Stimulated activated CD4-positive, alpha-beta T cell treated with anti-CD3 and anti-CD28 coated beads, Interleukin-4, amount 100 ng/mL, for 24 hours (primary cell): Measurements from ENCODE around the gene TGFBR3.

Experiments
- DNase-seq: peaks from one replicate; pipeline ENCODE4 v3.0.0-alpha.2; 2020

Gene TGFBR3

DNA sequence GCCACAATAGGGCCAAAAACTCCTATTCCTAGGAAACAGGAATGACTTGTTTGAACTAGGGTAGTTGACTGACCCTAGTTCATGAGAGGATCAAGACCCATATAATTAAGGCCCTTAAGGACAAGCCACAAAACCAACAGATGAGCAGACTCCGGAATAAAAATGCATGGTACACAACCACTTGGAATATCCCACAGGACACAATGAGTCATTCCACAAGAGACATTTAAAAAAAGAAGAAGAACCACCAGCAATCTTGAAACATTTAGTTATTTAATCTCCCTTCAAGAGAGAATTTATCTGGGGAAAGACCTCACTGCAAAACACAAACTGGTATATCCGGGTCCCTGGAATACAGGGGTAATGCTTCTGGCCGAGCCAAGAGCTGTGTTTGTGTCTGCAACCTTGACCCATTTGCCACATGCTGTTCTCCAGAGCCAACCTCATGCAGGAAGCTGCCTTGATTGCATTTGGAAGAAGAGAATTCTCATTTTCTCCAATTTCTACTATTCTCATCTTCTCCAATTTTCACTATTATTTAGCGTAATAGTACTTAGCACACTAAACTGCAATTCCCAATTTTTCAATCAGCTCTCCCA is 135.5 kb downstream of the TGFBR3 start:
- no peak for DNase-seq

DNA sequence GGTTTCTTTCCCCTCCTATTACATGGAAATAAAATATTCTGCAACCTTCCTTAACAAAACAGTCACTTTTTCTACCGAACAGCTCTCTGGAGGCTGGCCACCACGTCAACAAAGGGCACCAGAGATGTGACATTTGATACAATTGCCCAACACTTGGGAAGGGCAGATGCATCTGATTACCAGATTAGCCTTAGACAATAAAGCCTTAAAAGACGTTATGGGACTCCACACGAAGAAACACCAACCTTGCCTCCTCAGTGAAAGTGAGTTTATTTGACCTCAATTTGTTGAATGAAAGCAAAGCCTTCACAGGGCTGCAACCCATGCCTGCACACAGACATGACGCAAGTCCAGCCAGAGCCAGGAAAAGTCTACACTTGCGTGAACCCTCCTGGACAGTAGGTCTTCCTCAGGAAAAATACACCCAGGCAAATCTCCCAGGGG is 136.1 kb downstream of the TGFBR3 start:
- DNase-seq, result no peak

DNA sequence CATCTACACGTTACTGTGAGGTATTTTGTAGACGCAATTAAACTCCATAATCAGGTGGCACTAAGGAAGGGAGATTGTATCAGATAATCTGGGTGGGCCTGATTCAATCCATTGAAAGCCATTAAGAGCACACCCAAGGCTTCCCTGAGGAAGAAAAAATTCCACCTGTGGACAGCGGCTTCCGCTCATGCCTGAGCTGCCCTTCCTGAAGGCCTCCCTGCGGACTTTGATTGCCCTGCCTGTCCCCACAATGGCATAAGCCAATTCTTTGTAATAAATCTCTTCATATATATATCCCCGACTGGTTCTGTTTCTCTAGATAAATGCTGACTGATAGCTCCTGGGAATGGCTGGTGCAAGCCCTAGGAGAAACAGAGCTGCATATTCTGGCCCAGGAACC is 138.3 kb downstream of the TGFBR3 start:
- no peak for DNase-seq

DNA sequence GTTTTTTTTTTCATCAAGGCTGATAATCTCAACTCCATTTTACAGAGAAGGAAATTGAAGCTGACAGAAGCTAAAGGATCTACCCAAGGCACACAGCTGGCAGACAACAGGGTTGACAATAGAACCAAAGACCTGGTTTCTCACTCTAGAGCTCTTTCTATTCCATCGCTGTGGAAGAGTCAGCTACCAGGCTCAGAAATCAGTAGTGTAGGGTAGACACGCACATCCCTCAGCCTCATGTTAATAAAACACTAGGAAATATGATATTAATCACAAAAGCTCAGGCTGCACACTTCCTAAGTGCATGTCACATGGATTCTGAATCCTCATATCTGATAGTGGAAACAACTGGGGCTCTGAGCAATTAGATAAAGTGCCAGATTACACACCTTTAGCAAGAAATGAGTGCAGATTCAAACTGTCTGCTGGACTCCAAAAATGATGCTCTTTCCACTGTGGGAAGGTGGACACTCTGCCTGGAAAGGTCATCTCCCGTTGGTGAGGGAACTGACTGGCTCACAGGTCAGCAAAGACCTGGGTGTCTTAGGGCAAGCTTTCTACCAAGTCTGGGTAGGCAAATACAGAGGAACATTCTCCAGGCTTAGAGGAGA is 139.1 kb downstream of the TGFBR3 start:
- DNase-seq, result no peak

DNA sequence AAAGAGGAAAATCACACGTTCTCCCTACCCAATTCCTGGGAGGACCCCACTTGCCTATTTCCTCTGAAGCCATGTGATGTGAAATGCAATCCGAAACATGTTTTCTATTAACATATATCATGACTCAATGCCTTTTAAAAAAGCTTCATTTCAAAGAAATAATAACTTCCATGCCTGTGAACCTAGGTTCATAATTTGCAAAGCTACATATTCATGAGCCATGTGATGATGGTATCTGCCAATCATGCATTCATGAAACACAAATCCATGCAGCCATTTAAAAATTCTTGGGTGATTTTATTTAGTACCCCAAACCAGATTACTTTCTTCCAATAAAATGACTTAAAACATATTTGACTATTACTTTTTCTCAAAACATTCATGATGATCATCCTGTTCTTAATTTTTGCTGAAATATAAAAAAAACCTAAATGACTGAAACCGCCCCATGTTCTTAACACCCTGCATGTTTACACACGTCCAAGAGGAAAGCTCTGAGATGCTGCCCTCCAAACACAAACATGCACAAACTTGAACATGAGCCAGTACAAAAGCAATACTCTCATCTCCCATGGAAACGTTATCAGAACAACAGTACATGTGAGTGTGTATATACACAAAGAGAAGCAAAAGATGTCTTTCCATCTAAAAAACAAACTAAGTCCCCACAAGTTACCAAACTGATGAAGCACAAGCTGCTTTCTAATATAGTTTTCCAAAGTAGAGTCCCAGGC is 140.1 kb downstream of the TGFBR3 start:
- DNase-seq, result no peak

DNA sequence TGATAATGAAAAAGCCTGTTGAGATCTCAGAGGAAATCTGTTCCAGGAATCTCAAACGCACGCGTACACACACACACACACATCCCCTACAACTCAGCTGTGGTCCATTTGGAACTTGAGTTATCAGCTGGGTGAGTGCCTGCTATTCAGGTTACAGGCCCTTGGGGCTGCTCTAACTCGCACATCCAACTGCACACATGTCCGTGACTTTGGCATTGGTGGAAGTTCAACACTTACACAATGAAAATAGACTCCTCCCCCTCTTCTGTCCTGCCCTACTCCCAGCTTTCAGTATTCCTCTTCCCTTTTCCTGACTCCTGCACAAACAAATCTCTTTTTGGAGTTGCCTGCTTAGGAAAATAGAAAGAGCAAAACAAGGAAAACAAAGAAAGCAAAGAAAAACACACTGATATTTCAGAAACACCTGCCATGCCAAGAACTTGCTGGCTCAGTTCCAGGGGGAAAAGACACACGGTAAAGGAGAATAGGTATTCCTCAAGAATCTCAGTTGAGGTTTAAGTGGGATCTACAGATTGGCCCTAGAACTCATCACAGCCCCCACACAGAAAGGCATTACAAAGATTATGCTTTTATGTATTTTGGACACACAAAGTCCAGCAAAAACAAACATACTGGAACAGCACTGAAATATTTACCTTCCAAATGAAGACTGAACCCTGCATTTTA is 140.9 kb downstream of the TGFBR3 start:
- no peak for DNase-seq

DNA sequence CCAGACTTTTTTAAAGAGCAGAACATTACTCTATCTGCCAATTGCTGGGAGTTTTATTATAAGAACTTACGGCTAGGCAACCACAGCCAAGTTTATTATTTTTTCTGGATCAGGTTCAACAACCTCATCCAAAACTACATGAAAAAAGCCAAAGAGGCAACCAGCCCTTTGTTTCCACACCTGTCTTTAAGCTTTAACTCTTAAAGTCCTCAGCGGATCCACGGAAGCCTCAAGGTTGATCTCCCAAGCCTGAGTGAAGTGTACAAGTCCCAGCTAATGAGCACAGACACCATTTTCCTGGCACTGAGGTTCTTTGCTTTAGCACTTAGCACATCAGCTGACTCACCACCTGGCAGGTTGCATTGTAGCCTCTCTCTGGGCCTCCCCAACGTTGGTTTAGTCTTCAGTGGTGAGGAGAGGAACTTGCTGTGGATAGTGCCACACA is 143.1 kb downstream of the TGFBR3 start:
- no peak for DNase-seq

DNA sequence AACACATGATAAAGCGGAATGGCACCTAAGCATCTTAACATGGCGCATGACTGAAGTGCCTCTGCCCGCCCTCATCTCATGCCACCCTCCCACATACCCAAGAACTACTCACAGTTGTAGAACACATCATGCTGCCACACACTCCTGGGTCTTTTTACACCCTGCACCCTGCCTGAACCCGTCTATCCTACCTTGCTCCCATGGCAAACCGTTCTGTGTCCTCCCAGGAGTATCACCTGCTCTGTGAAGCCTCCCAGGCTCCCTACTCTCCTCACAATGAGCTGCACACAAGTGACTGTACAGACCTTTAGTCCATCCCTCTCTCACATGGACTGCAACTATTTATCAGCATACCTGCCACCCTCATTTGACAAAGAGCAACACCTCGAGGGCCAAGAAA is 144.0 kb downstream of the TGFBR3 start:
- no peak for DNase-seq

DNA sequence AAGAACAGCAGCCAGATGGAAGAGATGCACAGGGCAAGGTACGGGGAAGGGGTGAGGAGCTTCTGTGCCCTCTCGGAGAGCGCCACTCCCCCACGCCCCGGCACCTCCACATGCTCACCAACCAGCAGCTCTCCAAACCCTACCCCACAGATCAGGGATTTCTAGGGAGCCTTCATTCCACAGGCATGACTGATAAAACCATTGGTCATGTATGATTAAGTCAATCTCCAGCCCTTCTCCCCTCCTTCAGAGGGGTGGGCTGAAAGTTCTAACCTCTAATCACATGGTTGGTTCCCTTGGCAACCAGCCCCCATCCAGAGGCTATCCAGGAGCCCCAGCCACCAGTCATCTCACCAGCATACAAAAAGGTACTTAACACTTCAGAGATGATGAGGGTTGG is 144.7 kb downstream of the TGFBR3 start:
- no peak for DNase-seq

DNA sequence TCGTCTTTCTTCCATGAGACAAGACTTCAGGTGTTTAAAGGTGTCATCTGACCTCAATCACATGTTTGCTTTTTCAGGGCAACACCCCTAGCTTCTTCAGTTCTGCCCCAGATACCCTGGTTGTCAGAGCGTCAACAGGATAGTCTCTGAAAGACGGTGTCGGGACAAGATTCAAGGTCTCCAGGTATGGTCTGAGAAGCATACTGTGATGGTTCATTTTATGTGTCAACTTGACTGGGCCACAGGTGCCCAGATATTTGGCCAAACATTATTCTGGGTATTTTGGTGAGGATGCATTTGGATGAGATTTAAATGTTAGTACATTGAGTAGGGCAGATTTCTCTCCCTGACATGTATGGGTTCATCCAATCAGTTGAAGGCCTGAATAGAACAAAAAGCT is 148.3 kb downstream of the TGFBR3 start:
- no peak for DNase-seq

DNA sequence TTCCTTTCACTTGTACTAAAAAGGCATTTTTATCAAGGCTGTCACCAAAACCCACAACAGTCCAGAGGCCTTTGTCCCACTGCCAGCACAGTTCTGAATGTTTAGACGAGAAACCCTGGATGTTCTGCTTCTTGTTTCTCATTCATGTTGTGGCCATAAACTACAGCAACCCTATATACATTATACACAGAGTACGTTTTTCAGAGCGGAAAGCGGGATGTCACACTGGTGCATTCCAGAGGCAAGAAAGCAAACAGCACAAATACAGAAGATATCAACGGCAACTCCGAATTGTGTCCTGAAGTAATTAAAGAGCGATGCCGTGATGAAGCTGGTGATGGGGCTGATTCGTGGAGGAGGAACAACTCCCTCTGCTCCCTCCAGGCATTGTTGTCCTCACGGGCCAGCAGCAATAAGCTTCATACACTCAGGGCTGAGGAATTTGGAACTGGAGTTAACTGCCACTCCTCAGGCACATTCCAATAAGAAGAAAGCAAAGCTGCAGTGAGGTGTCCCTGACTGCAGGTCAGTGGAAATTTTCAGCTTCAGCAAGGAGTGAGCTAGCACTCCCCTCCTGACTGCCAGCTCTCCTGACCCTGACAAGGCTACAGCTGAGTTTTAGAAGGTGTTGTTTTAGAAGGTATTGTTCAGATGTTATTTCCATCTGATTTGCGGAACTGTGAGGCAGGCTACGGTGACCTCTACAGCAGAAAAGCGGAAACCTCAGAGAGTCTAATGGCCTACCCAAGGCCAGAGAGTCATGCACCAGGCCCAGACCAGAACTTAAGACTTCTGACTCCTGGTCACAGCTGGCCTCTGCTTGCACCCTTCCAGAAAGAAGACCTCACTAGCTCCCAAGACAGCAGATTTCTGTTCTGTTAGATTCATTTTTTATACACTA is 149.0 kb downstream of the TGFBR3 start:
- DNase-seq, result no peak

DNA sequence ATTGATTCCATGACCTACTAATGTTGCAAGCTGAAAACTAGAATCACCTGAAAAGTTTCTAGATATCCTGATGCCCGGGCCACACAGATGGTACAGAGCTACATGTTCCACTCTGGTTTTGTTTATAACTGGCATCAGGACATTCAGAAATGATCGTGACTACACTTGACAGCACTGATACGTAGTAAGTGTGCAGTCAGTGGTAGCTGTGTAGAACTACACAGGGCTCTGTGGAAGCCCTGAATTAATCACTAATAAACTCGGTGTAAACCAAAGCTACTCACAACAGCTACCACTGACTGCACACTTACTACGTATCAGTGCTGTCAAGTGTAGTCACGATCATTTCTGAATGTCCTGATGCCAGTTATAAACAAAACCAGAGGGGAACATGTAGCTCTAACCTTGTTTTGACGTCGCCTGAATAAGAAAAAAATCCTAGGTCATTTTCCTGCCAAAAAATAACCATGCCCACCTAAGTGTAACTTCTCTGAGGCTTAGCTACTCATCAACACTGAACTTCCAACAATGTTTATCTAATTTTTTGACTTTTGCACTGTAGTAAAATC is 149.7 kb downstream of the TGFBR3 start:
- DNase-seq, result no peak

DNA sequence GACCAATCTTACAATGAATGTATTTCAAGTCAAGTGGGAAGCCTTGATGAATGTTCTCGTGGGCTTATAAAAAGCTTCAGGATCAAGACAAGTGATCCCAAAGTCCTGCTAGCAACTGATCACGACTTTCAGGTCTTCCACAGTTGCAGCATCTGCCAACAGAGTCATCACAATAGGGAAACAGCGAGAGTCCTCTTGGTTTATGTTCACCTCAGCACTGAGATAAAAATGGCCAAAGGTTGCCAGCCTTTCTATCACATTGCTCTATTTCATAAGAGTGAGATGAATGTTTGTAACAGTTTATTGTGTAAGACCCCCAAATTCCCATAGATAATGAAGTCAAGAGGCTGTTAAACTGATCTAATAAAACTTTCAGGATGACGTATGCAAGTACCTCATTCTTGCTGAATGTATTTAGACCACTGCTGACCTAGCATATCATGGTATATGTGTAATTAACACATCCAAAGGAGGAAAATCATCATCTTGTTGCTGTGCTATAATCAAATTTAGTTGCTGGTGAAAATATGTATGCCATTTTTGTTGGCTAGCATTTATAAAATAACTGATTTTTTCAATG is 150.6 kb downstream of the TGFBR3 start:
- no peak for DNase-seq

DNA sequence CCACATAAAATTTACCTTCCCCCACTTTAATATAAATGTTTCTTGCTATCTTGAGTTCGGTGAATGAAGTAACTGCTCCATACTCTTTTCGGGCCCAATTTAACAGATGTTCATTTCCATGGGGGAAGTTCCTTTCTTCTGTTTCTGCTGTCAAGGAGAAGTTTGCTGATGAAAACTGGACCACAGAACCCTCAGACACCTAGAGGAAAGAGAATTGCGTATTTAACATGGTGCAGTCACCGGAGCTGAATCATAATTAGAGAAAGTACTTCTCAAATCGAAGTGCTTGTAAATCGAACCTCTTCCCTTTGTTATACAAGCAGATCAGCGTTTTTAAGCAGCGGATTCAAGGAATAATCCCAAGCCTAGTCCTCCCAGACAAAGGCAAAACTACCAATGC is 151.2 kb downstream of the TGFBR3 start:
- DNase-seq, result no peak

DNA sequence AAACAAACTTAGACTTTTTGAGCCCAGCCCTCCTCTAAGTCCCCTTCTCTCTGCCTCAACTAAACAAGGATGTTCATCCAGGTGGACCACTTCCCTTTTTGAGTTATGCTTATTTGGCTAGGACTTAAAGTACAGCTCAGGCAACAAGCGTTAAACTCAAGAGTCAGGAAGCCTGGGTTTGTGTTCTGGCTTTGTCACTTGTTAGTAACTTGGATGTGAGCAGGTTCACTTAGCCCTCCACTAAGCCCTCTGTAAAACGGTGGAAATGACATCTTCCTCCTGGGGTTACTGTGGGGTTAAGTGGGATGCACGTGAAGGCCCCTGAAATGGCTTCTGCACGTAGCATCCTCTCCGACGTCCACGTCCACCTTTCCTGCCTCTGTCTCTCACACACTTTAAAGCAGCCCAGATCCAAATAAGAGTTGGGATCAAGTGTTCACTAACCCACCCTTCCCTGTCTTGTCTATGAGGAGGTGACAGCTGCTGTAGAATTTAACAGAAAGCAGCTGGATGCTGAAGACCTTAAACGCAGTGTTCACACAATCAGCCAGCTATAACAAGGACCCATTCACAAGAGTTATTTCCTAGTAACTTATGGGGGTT is 152.7 kb downstream of the TGFBR3 start:
- no peak for DNase-seq

DNA sequence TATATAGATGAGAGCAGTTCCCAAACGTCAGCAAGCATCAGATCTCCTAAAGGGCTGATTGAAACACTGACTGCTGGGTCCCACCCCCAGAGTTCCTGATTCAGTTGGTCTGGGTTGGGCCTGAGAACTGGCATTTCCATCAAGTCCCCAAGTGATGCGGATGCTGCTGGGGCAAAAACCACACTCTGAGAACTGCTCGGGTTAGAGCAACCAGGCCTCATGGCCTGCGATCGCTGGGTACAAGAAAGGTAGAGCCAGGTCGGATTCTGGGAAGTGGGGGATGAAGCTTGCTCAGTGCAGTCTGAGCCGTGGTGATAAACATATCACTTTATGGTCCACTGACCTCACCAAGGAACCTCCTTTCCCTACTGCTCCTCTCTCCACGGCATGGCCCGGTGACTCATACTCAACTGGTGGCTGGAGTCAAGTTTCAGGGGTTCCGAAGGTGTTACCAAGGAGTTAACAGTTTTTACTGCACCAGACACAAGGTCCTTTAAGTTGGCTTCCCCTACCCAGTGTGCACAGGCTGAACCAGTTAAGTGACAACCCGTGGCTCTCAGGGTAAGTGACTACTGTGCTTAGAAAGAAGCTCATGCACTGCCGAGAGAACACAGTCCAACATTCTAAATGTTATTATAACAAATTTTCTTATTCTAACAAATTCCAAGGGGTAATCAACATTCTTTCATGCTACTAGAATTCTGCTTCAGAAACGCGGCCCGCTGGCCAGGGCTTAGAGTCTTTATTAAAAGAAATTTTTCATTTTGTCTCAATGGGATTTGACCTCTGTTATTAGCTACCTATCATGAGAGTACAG is 153.5 kb downstream of the TGFBR3 start:
- DNase-seq, result peak; percentile 27

DNA sequence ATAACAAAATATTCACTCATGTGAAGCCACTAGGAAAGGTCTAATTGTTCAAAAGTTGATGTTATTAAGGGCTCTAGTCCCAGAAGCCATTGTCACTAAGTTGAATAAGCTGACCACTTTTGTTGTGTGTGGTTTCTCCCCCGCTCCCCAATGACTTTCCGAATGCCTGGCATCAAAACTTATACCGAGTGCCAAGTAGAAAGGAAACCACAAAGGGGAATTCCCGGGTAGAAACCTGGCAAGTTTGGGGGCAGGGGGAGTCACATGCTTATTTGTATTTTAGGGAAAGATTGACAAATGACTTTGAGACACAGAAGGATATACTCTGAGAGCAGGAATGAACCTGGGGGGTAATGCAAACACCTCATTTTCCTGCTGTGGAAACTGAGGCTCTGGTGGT is 154.1 kb downstream of the TGFBR3 start:
- peak; percentile 74 for DNase-seq

DNA sequence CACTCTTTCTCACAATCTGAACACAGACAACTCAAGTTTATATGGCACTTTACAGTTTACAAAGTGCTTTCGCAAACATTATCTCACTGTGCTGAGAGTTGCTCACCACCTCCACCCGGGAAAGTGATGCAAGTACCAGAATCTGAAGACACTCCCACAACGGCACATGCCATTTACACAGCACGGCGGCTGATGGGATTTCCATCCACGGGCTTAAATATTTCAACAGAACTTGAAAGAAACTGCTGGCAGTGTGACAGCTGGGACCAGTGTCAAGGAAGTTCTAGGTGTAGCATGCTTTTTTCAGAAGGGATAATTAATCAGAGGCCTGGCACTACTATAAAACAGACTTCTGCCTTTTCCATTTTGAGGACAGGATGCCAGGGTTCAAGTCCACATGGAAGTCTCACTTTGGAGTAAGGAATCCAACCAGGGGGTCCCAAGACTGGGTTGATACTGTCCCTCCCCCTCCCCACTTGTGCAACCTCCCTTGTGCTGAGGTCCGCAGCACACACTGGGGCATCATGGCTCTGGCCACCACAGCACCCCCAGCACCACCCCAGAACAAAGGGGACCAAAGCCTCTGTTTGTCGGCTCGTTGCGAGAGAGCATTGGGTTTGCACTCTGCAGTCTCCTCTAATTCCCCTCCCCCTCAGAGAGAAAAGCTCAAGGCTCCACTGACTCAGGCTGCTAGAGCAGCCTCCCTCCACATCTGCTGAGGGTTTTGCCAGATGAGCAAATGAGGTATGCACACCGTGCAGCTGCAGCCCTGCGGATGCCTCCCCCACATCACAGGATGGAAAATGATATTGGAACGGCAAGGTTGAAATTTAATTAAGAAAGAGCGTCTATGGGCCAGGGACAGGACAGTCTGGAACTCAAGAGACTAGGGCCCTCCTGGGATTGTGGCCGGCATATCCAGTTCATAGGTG is 154.9 kb downstream of the TGFBR3 start:
- DNase-seq, result peak; percentile 56

DNA sequence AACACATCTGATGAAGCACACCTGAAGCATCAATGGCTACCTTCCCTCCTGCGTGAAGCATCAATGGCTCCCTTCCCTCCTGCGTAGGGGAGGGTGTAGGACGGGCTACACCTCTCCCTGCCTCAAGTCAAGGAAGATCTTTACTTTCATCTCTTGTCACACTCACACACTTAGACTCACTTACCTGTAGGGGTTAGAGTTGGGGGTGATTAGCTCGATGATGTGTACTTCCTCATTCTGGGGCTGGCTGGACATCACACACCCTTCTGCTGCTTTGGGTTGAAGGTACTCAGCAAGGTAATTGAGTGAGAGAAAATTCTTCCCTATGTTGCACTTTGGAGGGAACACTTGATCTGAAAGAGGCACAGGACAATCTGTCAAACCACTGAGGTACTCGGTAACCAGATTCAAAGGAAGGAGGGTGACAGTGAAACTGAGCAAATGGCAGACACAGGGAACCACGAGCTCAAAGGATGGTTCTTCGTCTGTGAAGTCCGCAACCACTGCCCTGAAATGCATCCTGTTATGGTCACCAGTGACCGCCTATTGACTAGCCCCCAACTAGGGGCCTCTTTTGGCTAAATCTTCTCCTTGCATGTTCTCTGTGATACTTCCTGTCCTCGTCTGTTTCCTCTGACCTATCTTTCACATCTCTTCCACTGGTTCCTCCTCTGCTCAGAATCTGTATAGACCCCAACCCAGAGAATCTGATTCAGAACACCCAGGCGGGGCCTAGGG is 156.2 kb downstream of the TGFBR3 start:
- no peak for DNase-seq
